HG03565 (cell line): ENCODE results near the gene C18orf54.
A peak's percentile ranks its signal among the peaks of the same experiment; 100 is the strongest.
"Not testable (repeated sequence)": the region's sequence is repeated elsewhere in the genome, so short reads cannot be mapped to it uniquely, and the experiment has no call there.

ENCODE experiments used
- ATAC-seq: cut with Tn5 transposase; IDR thresholded peaks from one replicate; pipeline ENCODE4 v1.9.1; 2021; ENCODE audit warnings: mild to moderate bottlenecking, moderate library complexity; ENCODE audit not compliant: unreplicated experiment

The C18orf54 gene

GRCh38 chr18:54386800-54387495 is 29.2 kb downstream of the C18orf54 start:
- ATAC-seq: not testable (repeated sequence)

DNA sequence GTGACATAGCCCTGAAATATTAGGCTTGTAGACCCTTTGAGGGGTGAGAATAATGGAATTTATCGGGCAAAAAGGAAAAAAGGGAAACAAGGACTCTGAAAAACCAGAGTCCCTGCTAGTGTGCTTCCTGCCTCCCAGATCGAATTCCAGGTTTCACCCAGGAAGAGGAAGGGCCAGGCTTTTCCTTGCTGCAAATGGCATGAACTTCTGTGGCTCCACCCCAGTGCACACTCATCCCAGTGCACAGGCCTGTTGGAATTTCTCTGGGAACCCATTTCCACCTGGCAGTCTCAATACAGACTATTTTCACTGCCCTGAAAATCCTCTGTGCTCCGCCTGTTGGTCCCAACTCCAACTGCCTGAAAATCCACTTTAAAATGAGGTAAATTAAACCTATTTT is 29.9 kb downstream of the C18orf54 start:
- no peak for ATAC-seq

DNA sequence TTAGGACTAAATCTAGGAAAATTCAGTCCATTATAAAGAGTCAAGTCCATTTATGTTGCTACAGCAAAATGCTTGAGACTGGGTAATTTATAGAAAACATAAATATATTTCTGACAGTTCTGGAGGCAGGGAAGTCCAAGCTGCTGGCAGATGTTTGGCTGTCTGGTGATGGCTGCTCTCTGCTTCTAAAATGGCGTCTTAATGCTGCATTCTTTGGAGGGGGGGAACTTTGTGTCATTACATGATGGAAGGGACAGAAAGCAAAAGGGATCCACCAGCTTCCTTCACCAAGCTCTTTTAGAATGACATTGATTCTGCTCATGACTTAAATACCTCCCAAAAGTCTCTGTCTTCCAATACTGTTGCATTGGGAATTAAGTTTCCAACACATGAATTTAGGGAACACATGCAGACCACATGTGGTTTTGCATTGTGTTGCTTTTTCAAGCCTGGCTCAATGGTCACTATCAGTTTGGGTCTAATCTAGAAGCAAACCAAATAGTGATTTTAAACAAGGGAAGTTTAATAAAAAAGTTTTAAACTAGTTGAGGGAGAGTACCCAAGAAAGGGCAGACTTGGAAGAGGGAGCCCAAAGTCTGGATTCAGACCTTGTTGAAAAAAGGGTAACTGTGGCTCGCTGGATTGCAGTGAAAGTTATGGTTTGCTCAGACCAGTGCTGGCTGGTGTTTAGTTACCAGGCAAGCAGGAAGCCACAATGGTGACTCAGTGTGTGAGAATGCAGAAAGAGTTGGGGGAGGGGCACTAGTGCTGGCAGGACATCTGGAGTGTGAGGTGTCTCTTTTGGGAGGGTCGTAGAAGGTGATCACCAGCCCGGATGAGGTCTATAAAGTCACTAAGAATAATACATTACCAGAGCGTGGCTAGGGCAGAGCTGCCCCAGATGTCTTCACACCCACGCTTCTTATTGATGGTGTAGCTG is 30.8 kb downstream of the C18orf54 start:
- ATAC-seq: peak; percentile 86

DNA sequence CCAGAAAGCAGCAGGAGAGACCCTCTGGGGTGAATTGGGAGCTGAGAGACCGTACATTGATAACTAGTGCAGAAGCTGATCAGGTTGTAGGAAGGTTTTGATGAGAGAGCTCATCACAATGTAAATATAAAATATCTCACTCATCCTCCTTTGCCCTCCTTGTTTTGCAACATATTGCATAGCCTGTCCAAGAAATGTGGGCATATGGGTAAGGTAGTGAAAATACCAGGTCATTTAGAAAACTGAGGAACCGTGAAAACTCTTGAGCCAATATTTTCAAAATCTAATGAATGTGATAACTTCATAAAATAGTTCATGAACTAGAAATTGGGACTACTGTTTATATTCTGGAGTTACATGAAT is 31.4 kb downstream of the C18orf54 start:
- ATAC-seq: no peak

DNA sequence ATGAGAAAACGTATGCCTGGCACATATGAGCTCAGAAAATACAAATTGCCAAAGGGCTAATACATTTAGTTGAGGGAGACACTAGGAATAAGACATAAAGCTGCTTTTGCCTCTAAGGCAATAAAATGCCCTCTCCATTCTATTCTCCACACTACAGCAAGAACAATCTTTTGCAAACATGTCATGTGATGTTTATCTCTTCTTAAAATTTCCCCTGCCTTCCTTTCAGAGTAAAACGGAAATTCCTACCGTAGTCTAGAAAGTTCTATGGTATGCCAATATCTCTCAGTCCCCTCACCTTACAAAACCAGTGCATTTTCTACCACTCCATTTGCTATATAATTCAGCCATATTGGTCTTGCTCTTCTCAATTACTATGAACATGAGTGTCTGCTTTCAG is 33.1 kb downstream of the C18orf54 start:
- ATAC-seq: no peak

GRCh38 chr18:54392543-54393023 is 34.9 kb downstream of the C18orf54 start:
- peak; percentile 53 for ATAC-seq

DNA sequence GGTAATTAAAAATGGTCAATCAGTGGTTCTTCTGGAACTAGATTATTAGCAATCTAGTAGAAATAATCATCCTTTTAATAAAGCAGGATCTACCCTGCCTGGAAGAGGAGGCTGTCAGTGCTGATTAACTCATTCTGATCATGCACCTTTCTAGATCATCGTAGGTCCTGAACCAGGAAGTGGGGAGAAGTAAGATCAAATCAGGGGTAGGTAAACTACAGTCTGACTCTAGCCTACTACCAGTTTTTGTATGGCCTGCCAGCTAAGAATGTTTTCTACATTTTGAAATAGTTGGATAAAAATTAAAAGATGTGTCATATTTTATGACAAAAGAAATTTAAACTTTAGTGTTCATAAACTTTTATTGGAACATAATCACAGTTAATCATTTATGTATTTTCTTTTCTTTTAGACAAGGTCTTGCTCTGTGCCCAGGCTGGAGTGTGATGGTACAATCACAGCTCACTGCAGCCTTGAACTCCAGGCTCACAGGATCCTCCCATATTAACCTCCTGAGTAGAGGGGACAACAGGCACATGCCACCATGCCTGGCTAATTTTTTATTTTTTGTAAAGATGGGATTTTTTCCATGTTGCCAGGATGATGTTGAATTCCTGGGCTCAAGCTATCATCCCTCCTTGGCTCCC is 36.1 kb downstream of the C18orf54 start:
- no peak for ATAC-seq

GRCh38 chr18:54396760-54397159 is 39.1 kb downstream of the C18orf54 start:
- peak; percentile 34 for ATAC-seq

GRCh38 chr18:54405290-54405689 is 47.6 kb downstream of the C18orf54 start:
- no peak for ATAC-seq

DNA sequence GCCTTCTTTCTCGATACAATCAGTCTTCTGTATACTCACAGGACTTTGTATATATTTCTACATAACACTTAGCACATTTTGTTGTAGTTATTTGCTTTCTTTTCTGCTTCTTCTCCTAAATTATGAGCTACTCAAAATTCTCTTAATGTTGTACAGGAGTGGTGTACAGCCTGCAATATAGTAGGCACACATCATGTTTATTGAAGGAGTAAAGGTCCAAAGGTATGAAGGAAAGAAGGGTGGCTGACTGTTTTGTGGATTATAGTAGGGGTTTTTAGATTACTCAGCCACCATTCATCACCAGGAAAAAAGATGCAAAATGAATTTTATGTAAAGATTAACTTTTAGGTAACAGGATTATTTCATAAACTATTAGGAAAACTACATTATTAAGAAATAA is 54.1 kb downstream of the C18orf54 start:
- ATAC-seq: no peak

- no peak for ATAC-seq
Observed at GRCh38 chr18:54415086-54415485, 57.4 kb downstream of the C18orf54 start.

GRCh38 chr18:54416436-54416835 is 58.7 kb downstream of the C18orf54 start:
- no peak for ATAC-seq

GRCh38 chr18:54423831-54424230 is 66.1 kb downstream of the C18orf54 start:
- no peak for ATAC-seq

DNA sequence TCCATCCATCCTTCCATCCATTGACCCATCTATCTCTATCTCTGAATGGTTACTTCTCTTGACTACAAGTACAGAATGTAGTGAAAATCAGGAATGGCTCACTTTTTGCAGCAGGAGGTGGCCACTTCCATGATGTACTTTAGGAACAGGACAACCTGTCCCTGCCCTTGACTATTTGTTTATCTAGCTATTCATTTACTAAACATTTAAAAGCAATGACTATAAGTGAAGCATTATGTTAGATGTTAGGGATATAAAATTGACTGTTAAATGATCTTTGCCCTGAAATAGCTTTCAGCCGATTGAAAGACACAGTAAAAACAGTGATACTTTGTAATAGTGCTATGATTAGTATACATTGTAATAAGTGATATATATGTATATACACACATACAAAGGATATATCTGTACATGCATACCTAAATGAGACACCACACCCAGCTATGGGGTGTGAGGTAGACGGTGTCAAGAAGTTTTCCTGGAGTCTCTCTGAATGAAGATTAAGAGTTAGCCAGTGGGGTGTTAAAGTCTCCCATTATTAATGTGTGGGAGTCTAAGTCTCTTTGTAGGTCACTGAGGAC is 68.5 kb downstream of the C18orf54 start:
- no peak for ATAC-seq
